HL-60 (cell line): ENCODE measurements around the gene PECR.

Experiments
- CTCF ChIP-seq: IDR thresholded peaks from one replicate; pipeline ENCODE4 v1.5.1; 2011; ENCODE audit warnings: low read length, control low read depth, inconsistent platforms; ENCODE audit not compliant: insufficient read depth
- POLR2AphosphoS5 ChIP-seq: IDR thresholded peaks from 2 replicates; pipeline ENCODE4 v1.6.1; 2012; ENCODE audit warnings: low read depth
- REST ChIP-seq: IDR thresholded peaks from 2 replicates; pipeline ENCODE4 v1.6.1; 2012; ENCODE audit warnings: low read depth; ENCODE audit not compliant: insufficient replicate concordance

GRCh38 chr2:216074794-216075193 is 6.8 kb downstream of the PECR start:
- no peak for TF ChIP-seq CTCF
- no peak for TF ChIP-seq REST
- TF ChIP-seq POLR2AphosphoS5 = no peak
